PC-9 (cell line): Measurements from ENCODE around the gene APOL6.

Experiments
- CTCF ChIP-seq: fragments of 200-600 bp; sonication (generic); conservative IDR thresholded peaks from 2 replicates; pipeline ENCODE4 v1.6.1; 2017; ENCODE audit warnings: mixed run types, antibody characterized with exemption, mild to moderate bottlenecking, moderate library complexity
- EZH2 ChIP-seq: fragments of 200-600 bp; sonication (generic); IDR thresholded peaks from 2 replicates; pipeline ENCODE4 v1.8.0; 2017; ENCODE audit warnings: antibody characterized with exemption, low read depth

- TF ChIP-seq CTCF: no peak
- TF ChIP-seq EZH2: no peak
Measured at GRCh38 chr22:35609761-35610160, 38.5 kb upstream of the APOL6 start.
